Caco-2 (cell line): ENCODE data around the gene HOMER3. TPM values are rescaled to one million over a fixed set of nuclear protein-coding genes. Genes with fewer than 3 reads are reported as not detected.

Experiments used
- BruUV-seq: library from RNA; stranded (reverse); fragments of 400-500 nt; replicated peaks from 2 replicates; lab custom pipeline; 2021; lab: Mats Ljungman, UMichigan
- CTCF ChIA-PET: fragments of 300-600 bp; sonication (Branson Sonifier 250); formaldehyde crosslinking; loops from one replicate; lab custom pipeline; 2022; ENCODE audit warnings: antibody characterized with exemption; lab: Charles Lee
- POLR2A ChIA-PET: fragments of 300-600 bp; sonication (Branson Sonifier 250); formaldehyde crosslinking; loops from one replicate; lab custom pipeline; 2022; ENCODE audit warnings: antibody characterized with exemption; lab: Charles Lee
- DNase-seq, 2 experiments: peaks; one replicate each; pipeline versions ENCODE4 v3.0.0 to v3.0.0-alpha.2; 2020 to 2022
- H3K27me3 ChIP-seq: replicated peaks from 2 replicates; pipeline ENCODE4 v1.6.0; 2011; ENCODE audit warnings: low read length; ENCODE audit not compliant: control insufficient read depth, insufficient read depth
- H3K36me3 ChIP-seq: 2 replicates; pipeline ENCODE4 v1.5.1; 2011; ENCODE audit warnings: low read length; ENCODE audit not compliant: control insufficient read depth, insufficient read depth
- H3K4me1 ChIP-seq: fragments of 250-450 bp; sonication (Bioruptor Pico); 2 replicates; pipeline ENCODE4 v1.5.1; 2020; ENCODE audit warnings: mild to moderate bottlenecking
- H3K4me3 ChIP-seq: 2 replicates; pipeline ENCODE4 v1.5.1; 2011; ENCODE audit warnings: low read depth, mild to moderate bottlenecking, control low read depth, low read length
- H3K9me3 ChIP-seq: fragments of 250-450 bp; sonication (Bioruptor Pico); 2 replicates; pipeline ENCODE4 v1.5.1; 2020; ENCODE audit warnings: mild to moderate bottlenecking, moderate library complexity
- H3K27ac Mint-ChIP-seq: one replicate; pipeline ENCODE4 v1.8.0; 2022; ENCODE audit warnings: mixed read lengths; ENCODE audit not compliant: unreplicated experiment
- H3K27me3 Mint-ChIP-seq: one replicate; pipeline ENCODE4 v1.8.0; 2022; ENCODE audit warnings: mixed read lengths; ENCODE audit not compliant: insufficient read depth, unreplicated experiment
- H3K36me3 Mint-ChIP-seq: one replicate; pipeline ENCODE4 v1.8.0; 2022; ENCODE audit warnings: mild to moderate bottlenecking, mixed read lengths; ENCODE audit not compliant: insufficient read depth, unreplicated experiment
- H3K4me1 Mint-ChIP-seq: one replicate; pipeline ENCODE4 v1.8.0; 2022; ENCODE audit warnings: low read depth, mixed read lengths; ENCODE audit not compliant: unreplicated experiment
- H3K4me3 Mint-ChIP-seq: one replicate; pipeline ENCODE4 v1.8.0; 2022; ENCODE audit warnings: mild to moderate bottlenecking, moderate library complexity, mixed read lengths; ENCODE audit not compliant: unreplicated experiment
- H3K9me3 Mint-ChIP-seq: one replicate; pipeline ENCODE4 v1.8.0; 2022; ENCODE audit warnings: mixed read lengths; ENCODE audit not compliant: unreplicated experiment
- intact Hi-C: fragments of 100-400 bp; cut with micrococcal nuclease; formaldehyde crosslinking; loops from one replicate; pipeline ENCODE4 v1.10.0; 2022; ENCODE audit not compliant: unreplicated experiment
- total RNA-seq: library from RNA; stranded (reverse); gene quantifications from 2 replicates; pipeline ENCODE4 v1.2.3, GENCODE V29; 2022
- TF ChIP-seq, protein P1 (sequence below), 2 experiments: fragments of 200-600 bp in 1 of 2; IDR thresholded peaks; 1 replicate in 1 of 2; 2 replicates in 1 of 2; pipeline versions ENCODE4 v1.5.1 to v1.8.0; 2011 to 2022; ENCODE audit warnings: antibody characterized with exemption in 1 of 2, control low read depth in 1 of 2, inconsistent platforms in 1 of 2, low read depth in 1 of 2, low read length in 1 of 2, mild to moderate bottlenecking in 1 of 2, moderate library complexity in 1 of 2; ENCODE audit not compliant: insufficient read depth in 1 of 2, severe bottlenecking in 1 of 2, unreplicated experiment in 1 of 2

The HOMER3 gene
- total RNA-seq, 1 experiment from 2014 or later = 19.0 TPM

DNA sequence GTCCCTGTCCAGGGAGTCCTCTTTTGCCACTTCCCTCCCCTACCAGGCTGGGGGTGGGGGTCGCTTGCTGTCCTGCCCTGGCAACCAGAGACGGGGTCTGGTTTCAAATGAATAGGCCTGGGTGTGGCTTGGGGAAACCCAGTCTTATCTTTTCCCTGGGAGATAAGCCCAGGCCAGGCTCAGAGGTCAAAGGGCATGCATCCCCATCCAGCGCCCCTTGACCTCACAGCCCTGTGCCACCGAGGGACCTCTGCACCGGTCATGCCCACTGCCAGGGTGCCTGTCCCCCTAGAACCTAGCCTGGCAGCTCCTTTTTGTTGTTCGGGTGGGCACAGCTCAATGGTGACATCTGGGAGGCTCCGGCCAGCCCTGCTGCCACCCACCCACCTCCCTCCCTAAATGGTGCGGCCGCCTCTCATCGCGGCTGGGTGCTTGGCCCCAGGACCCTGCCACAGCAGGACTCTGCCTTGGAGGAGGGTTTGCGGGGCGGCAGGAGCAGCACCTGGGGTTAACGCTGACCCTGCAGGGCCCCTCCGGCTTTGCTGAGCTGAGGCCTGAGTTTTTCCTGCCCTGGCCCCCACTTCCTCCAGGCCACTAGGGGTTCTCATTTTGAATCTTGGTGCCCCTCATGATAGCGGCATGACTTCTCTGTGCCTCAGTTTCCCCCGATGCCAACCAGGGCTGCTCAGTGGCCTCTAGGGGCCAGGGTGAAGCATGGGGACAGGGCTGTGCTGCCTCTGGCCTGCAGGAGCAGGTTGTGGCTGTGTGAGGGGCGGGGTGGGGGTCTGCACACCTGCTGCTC lies 42.2 kb downstream of the HOMER3 start:
- ChIA-PET POLR2A (interaction anchor here (0.5 to 0.6 kb wide), 2 partner anchors 20 to 28 kb away, joined by 3 to 4 read pairs; partner anchors contain the start of genes COPE and DDX49), CTCF (interaction anchor here (1.5 kb wide), 1 partner anchor 88 kb away, joined by 4 read pairs; no protein-coding TSS in a partner anchor)
- TF ChIP-seq, protein P1, sequence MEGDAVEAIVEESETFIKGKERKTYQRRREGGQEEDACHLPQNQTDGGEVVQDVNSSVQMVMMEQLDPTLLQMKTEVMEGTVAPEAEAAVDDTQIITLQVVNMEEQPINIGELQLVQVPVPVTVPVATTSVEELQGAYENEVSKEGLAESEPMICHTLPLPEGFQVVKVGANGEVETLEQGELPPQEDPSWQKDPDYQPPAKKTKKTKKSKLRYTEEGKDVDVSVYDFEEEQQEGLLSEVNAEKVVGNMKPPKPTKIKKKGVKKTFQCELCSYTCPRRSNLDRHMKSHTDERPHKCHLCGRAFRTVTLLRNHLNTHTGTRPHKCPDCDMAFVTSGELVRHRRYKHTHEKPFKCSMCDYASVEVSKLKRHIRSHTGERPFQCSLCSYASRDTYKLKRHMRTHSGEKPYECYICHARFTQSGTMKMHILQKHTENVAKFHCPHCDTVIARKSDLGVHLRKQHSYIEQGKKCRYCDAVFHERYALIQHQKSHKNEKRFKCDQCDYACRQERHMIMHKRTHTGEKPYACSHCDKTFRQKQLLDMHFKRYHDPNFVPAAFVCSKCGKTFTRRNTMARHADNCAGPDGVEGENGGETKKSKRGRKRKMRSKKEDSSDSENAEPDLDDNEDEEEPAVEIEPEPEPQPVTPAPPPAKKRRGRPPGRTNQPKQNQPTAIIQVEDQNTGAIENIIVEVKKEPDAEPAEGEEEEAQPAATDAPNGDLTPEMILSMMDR (IDR thresholded peaks at IDR 0.05; ENCODE audit: insufficient read depth in 1 of 2, low read depth in 1 of 2, low read length in 1 of 2, severe bottlenecking in 1 of 2, unreplicated experiment in 1 of 2) = no peak
- H3K36me3 Mint-ChIP-seq = peaks cover 19% of the 10 kb centered on the region
- intact Hi-C loops = no loop called here
- no peaks in the 10 kb centered on the region for H3K9me3 Mint-ChIP-seq
- no peaks in the 10 kb centered on the region for H3K36me3 ChIP-seq
- H3K4me3 ChIP-seq = no peak overlapping the region
- H3K27me3 Mint-ChIP-seq = no peaks in the 10 kb centered on the region
- DNase-seq = peak; percentile 42 to 54
- no peak overlapping the region for H3K27ac Mint-ChIP-seq
- peaks cover 17% of the 10 kb centered on the region for H3K4me1 ChIP-seq
- H3K4me3 Mint-ChIP-seq = no peak overlapping the region
- BruUV-seq = no TSS peak
- no peaks in the 10 kb centered on the region for H3K4me1 Mint-ChIP-seq
- H3K27me3 ChIP-seq = no peaks in the 10 kb centered on the region
- H3K9me3 ChIP-seq = no peaks in the 10 kb centered on the region

GRCh38 chr19:18898081-18898606 lies 42.9 kb downstream of the HOMER3 start:
- no peaks in the 10 kb centered on the region for H3K4me1 Mint-ChIP-seq
- intact Hi-C loops = no loop called here
- Histone ChIP-seq H3K9me3 (no peaks in the 10 kb centered on the region), H3K4me1 (peaks cover 17% of the 10 kb centered on the region), H3K27me3 (no peaks in the 10 kb centered on the region), H3K36me3 (no peaks in the 10 kb centered on the region), H3K4me3 (no peak overlapping the region)
- H3K36me3 Mint-ChIP-seq = peaks cover 19% of the 10 kb centered on the region
- no peaks in the 10 kb centered on the region for H3K9me3 Mint-ChIP-seq
- DNase-seq = no peak
- H3K27me3 Mint-ChIP-seq = no peaks in the 10 kb centered on the region
- H3K27ac Mint-ChIP-seq = peak overlapping the region; percentile 7
- CTCF ChIA-PET = interaction anchor here (1.4 kb wide), 1 partner anchor 88 kb away, joined by 3 read pairs; no protein-coding TSS in a partner anchor
- TF ChIP-seq, protein P1 (IDR thresholded peaks at IDR 0.05; ENCODE audit: insufficient read depth in 1 of 2, low read depth in 1 of 2, low read length in 1 of 2, severe bottlenecking in 1 of 2, unreplicated experiment in 1 of 2) = no peak
- no peak overlapping the region for H3K4me3 Mint-ChIP-seq
- POLR2A ChIA-PET = interaction anchor here (0.6 kb wide), 1 partner anchor 21 kb away, joined by 4 read pairs; the partner anchor contains the start of genes COPE and DDX49
- no TSS peak for BruUV-seq
